SH-SY5Y (cell line): ENCODE measurements around the gene IRAK3.

Experiments
- GATA2 ChIP-seq: IDR thresholded peaks from 2 replicates; pipeline ENCODE4 v1.6.1; 2011; ENCODE audit warnings: mild to moderate bottlenecking, low read depth, low read length
- GATA3 ChIP-seq: IDR thresholded peaks from 2 replicates; pipeline ENCODE4 v1.6.1; 2011; ENCODE audit warnings: low read depth, mild to moderate bottlenecking, low read length, moderate library complexity

Gene IRAK3

GRCh38 chr12:66301944-66302826 lies 113.2 kb downstream of the IRAK3 start, which contains the start of gene HELB:
Gene HELB (plus strand): TSS chr12:66302493. CDS start chr12:66302604, 111 bp downstream.
- no peak for TF ChIP-seq GATA3
- no peak for TF ChIP-seq GATA2

GRCh38 chr12:66302827-66303169 lies 113.8 kb downstream of the IRAK3 start:
- TF ChIP-seq GATA3 (no peak), GATA2 (no peak)
